SK-N-SH treated with all-trans-retinoic acid at 6 μM for 48 hours (cell line): ENCODE results near the gene ALS2.
A peak's percentile ranks its signal among the peaks of the same experiment; 100 is the strongest.

Source experiments
- ATAC-seq: fragments of 200-7000 bp; cut with Tn5 transposase; 3 replicates; pipeline ENCODE4 v1.9.1; 2020; ENCODE audit warnings: mild to moderate bottlenecking, moderate library complexity
- ARNTL ChIP-seq: fragments of 450-650 bp; formaldehyde crosslinking; IDR thresholded peaks from 2 replicates; pipeline ENCODE4 v1.5.0; 2020; ENCODE audit warnings: low read depth, mild to moderate bottlenecking, moderate library complexity, borderline replicate concordance
- BACH2 ChIP-seq: fragments of 250-450 bp; sonication (Bioruptor Pico); IDR thresholded peaks from 2 replicates; pipeline ENCODE4 v1.9.0; 2021; ENCODE audit warnings: mild to moderate bottlenecking, borderline replicate concordance
- GLIS3 ChIP-seq: fragments of 250-450 bp; sonication (Bioruptor Pico); IDR thresholded peaks from 2 replicates; pipeline ENCODE4 v1.5.0; 2020; ENCODE audit warnings: mild to moderate bottlenecking, moderate library complexity
- ISL1 ChIP-seq: fragments of 250-450 bp; sonication (Bioruptor Pico); IDR thresholded peaks from 2 replicates; pipeline ENCODE4 v2.1.2; 2022; ENCODE audit warnings: mild to moderate bottlenecking, moderate library complexity
- OSR1 ChIP-seq: fragments of 250-450 bp; sonication (Bioruptor Pico); IDR thresholded peaks from 2 replicates; pipeline ENCODE4 v1.8.0; 2022; ENCODE audit warnings: moderate library complexity, mild to moderate bottlenecking, inconsistent platforms
- RARB ChIP-seq: fragments of 250-450 bp; sonication (Bioruptor Pico); IDR thresholded peaks from 2 replicates; pipeline ENCODE4 v1.8.0; 2021; ENCODE audit warnings: mild to moderate bottlenecking, moderate library complexity
- SNAI2 ChIP-seq: fragments of 250-450 bp; sonication (Bioruptor Pico); IDR thresholded peaks from 2 replicates; pipeline ENCODE4 v1.5.0; 2020; ENCODE audit warnings: mild to moderate bottlenecking, moderate library complexity
- TCF4 ChIP-seq: fragments of 250-450 bp; sonication (Bioruptor Pico); IDR thresholded peaks from 2 replicates; pipeline ENCODE4 v1.8.0; 2021; ENCODE audit warnings: mild to moderate bottlenecking, moderate library complexity, borderline replicate concordance
- TOX ChIP-seq: fragments of 250-450 bp; sonication (Bioruptor Pico); IDR thresholded peaks from 2 replicates; pipeline ENCODE4 v1.8.0; 2021; ENCODE audit warnings: mild to moderate bottlenecking, moderate library complexity, borderline replicate concordance
- ZFP3 ChIP-seq: fragments of 250-450 bp; sonication (Bioruptor Pico); IDR thresholded peaks from 2 replicates; pipeline ENCODE4 v1.5.0; 2020; ENCODE audit warnings: mild to moderate bottlenecking, moderate library complexity
- ZFP30 ChIP-seq: fragments of 450-650 bp; formaldehyde crosslinking; IDR thresholded peaks from 2 replicates; pipeline ENCODE4 v1.5.0; 2022; ENCODE audit warnings: mild to moderate bottlenecking, moderate library complexity
- ZNF565 ChIP-seq: fragments of 450-650 bp; formaldehyde crosslinking; conservative IDR thresholded peaks from 2 replicates; pipeline ENCODE4 v1.5.0; 2020; ENCODE audit warnings: low read depth, mild to moderate bottlenecking, moderate library complexity
- ZNF70 ChIP-seq: fragments of 450-650 bp; formaldehyde crosslinking; IDR thresholded peaks from 2 replicates; pipeline ENCODE4 v1.5.0; 2020; ENCODE audit warnings: mild to moderate bottlenecking, moderate library complexity
- ZNF8 ChIP-seq: fragments of 450-650 bp; formaldehyde crosslinking; IDR thresholded peaks from 2 replicates; pipeline ENCODE4 v1.5.0; 2020; ENCODE audit warnings: mild to moderate bottlenecking, moderate library complexity
- TF ChIP-seq, protein P1 (sequence below): fragments of 250-450 bp; sonication (Bioruptor Pico); IDR thresholded peaks from 2 replicates; pipeline ENCODE4 v1.5.1; 2020; ENCODE audit warnings: low read depth, mild to moderate bottlenecking, moderate library complexity
- TF ChIP-seq, protein P2 (sequence below): fragments of 250-450 bp; sonication (Bioruptor Pico); IDR thresholded peaks from 2 replicates; pipeline ENCODE4 v1.5.1; 2021; ENCODE audit warnings: mild to moderate bottlenecking, moderate library complexity
- TF ChIP-seq, protein P3 (sequence below): fragments of 250-450 bp; sonication (Bioruptor Pico); IDR thresholded peaks from 2 replicates; pipeline ENCODE4 v1.8.0; 2021; ENCODE audit warnings: low read depth, mild to moderate bottlenecking, moderate library complexity, borderline replicate concordance
- TF ChIP-seq, protein P4 (sequence below): fragments of 250-450 bp; sonication (Bioruptor Pico); IDR thresholded peaks from 2 replicates; pipeline ENCODE4 v1.8.0; 2020; ENCODE audit warnings: mild to moderate bottlenecking, moderate library complexity, borderline replicate concordance

Gene ALS2

DNA sequence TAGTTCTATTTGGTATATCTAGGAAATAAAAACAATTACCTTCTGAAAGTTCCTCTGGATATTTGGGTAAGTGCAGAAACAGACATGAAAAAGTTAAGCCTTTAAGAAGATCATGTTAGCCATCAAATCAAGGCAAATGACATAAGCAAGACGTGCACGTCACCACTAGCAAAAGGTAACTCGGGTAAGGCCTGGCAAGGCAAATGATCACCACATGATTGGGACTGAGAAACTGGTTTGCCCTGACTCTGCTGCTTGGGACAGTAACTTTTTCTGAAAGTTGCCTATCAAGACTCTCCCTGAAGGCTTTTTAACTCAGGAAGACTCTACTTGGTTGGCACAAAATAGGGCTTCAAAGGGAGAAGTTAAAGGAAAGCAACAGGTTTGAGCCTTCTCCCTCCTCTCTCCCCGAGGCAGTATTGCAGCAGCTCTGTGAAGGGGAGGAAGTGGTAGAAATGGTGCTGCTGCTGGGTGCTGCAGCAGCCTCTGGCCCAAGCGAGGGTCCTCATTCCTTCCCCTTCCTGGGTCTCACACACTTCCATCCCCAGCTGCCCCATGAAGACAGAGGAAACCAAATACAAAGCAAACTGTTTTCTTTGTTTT lies 120.3 kb downstream of the ALS2 start:
- TF ChIP-seq OSR1 = no peak
- no peak for TF ChIP-seq BACH2 (CRISPR knock-in tag)
- TF ChIP-seq ZNF565 = no peak
- TF ChIP-seq ZNF8 (CRISPR knock-in tag) = no peak
- no peak for TF ChIP-seq GLIS3 (CRISPR knock-in tag)
- TF ChIP-seq TCF4 = no peak
- no peak for TF ChIP-seq ZFP3 (CRISPR knock-in tag)
- TF ChIP-seq SNAI2 (CRISPR knock-in tag) = no peak
- TF ChIP-seq ZNF70 (CRISPR knock-in tag) = no peak
- TF ChIP-seq, protein P1, sequence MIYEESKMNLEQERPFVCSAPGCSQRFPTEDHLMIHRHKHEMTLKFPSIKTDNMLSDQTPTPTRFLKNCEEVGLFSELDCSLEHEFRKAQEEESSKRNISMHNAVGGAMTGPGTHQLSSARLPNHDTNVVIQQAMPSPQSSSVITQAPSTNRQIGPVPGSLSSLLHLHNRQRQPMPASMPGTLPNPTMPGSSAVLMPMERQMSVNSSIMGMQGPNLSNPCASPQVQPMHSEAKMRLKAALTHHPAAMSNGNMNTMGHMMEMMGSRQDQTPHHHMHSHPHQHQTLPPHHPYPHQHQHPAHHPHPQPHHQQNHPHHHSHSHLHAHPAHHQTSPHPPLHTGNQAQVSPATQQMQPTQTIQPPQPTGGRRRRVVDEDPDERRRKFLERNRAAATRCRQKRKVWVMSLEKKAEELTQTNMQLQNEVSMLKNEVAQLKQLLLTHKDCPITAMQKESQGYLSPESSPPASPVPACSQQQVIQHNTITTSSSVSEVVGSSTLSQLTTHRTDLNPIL (CRISPR knock-in tag) = no peak
- no peak for TF ChIP-seq ARNTL (CRISPR knock-in tag)
- TF ChIP-seq ISL1 = no peak
- no peak for ATAC-seq

DNA sequence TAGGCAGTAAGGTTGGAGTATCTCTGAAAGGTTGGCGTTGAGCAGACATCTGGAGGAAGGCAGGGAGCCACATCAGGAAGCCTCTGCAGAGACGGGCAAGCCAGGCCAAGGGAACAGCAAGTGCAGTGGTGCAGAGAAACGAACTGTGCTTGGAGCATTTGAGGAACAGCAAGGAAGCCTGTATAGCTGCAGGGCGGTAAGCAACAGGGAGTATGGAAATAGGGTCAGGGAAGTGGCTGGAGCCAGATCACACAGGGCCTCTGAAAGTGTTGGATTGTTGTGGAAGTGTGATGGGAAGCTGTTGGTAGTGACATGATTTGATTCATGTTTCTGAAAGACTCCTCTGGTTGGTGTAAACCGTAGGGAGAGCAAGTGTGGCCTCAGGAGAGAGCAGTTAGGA lies 124.0 kb downstream of the ALS2 start:
- no peak for ATAC-seq
- no peak for TF ChIP-seq ZFP3 (CRISPR knock-in tag)
- TF ChIP-seq, protein P1 (CRISPR knock-in tag) = no peak
- TF ChIP-seq, all 23 proteins: peak for 0

DNA sequence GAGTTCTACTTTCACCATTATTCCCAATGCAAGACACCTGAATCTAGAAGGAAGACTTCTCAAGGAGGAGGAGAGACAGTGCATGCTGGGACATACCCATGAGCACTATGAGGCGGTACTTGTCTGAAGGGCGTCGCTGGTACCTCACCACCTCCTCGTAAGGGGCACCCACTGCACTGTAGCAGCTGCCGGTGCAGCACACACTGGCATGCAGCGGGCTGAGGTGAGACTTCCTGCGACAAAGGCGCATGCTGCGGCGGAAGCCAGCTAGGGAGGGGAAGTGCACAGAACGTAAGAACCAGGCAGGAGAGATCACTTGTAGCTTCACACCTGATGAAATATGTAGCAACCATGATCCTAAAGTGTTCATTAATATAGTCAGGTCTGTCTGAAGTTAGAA lies 124.6 kb downstream of the ALS2 start:
- TF ChIP-seq, protein P2, sequence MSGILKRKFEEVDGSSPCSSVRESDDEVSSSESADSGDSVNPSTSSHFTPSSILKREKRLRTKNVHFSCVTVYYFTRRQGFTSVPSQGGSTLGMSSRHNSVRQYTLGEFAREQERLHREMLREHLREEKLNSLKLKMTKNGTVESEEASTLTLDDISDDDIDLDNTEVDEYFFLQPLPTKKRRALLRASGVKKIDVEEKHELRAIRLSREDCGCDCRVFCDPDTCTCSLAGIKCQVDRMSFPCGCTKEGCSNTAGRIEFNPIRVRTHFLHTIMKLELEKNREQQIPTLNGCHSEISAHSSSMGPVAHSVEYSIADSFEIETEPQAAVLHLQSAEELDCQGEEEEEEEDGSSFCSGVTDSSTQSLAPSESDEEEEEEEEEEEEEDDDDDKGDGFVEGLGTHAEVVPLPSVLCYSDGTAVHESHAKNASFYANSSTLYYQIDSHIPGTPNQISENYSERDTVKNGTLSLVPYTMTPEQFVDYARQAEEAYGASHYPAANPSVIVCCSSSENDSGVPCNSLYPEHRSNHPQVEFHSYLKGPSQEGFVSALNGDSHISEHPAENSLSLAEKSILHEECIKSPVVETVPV = no peak
- no peak for TF ChIP-seq TOX (CRISPR knock-in tag)
- no peak for TF ChIP-seq SNAI2 (CRISPR knock-in tag)
- no peak for TF ChIP-seq GLIS3 (CRISPR knock-in tag)
- TF ChIP-seq, protein P1 (CRISPR knock-in tag) = no peak
- TF ChIP-seq ISL1 = no peak
- TF ChIP-seq ZFP3 (CRISPR knock-in tag) = no peak
- TF ChIP-seq, protein P3, sequence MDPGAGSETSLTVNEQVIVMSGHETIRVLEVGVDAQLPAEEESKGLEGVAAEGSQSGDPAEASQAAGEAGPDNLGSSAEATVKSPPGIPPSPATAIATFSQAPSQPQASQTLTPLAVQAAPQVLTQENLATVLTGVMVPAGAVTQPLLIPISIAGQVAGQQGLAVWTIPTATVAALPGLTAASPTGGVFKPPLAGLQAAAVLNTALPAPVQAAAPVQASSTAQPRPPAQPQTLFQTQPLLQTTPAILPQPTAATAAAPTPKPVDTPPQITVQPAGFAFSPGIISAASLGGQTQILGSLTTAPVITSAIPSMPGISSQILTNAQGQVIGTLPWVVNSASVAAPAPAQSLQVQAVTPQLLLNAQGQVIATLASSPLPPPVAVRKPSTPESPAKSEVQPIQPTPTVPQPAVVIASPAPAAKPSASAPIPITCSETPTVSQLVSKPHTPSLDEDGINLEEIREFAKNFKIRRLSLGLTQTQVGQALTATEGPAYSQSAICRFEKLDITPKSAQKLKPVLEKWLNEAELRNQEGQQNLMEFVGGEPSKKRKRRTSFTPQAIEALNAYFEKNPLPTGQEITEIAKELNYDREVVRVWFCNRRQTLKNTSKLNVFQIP (CRISPR knock-in tag) = no peak
- TF ChIP-seq, all 23 proteins: peak for 0
- ATAC-seq = no peak

DNA sequence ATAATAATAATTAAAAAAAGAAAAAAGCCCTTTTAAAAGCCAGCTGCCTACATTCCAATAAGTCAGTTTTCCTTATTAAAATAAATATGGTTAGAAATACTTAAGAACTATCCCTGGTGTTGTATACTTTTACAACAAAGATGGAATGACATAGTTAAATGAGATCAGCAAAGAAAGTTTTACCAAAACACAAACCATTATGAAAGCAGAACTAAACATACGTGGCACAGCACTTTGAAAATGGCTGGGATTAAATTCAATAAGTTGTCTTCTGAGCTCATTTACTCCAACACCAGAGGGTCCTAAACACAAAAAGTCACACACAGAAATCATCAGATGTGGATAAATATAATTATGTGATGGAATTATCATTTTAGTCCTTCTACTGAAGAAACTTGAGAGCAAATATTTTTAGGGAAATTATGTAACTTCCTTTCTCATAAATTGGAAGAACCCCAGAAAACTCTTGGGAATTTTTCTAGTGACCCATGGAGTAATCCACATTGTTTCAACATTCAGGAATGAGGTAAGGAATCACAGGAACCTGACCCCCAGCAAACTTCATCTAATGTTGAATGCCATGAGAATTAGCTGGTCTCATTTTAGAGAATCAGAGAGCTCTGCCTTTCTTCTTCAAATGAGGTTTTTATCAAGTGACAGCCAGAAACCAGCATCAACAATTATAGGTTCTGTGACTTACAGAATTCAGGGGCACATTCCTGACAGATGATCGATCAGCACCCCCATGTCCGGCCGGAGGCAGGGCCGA lies 125.9 kb downstream of the ALS2 start:
- TF ChIP-seq ISL1 (peak; percentile 77), RARB (CRISPR knock-in tag) (no peak), ZFP30 (CRISPR knock-in tag) (no peak), ZNF70 (CRISPR knock-in tag) (no peak)
- TF ChIP-seq, protein P1 (CRISPR knock-in tag) = 0 out of 2 replicates have a peak, but pooled peaks have one; percentile 24
- TF ChIP-seq, protein P4, sequence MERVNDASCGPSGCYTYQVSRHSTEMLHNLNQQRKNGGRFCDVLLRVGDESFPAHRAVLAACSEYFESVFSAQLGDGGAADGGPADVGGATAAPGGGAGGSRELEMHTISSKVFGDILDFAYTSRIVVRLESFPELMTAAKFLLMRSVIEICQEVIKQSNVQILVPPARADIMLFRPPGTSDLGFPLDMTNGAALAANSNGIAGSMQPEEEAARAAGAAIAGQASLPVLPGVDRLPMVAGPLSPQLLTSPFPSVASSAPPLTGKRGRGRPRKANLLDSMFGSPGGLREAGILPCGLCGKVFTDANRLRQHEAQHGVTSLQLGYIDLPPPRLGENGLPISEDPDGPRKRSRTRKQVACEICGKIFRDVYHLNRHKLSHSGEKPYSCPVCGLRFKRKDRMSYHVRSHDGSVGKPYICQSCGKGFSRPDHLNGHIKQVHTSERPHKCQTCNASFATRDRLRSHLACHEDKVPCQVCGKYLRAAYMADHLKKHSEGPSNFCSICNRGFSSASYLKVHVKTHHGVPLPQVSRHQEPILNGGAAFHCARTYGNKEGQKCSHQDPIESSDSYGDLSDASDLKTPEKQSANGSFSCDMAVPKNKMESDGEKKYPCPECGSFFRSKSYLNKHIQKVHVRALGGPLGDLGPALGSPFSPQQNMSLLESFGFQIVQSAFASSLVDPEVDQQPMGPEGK (CRISPR knock-in tag) = no peak
- TF ChIP-seq, protein P2 = no peak
- peak; percentile 54 for ATAC-seq
